Activated effector memory CD4-positive, alpha-beta T cell treated with Interleukin-2 at 50 U/mL for 16 hours (primary cell): ENCODE data around the gene POLL.

ENCODE experiments used
- DNase-seq: peaks from one replicate; pipeline ENCODE4 v3.0.0-alpha.2; 2020

Gene POLL

DNA sequence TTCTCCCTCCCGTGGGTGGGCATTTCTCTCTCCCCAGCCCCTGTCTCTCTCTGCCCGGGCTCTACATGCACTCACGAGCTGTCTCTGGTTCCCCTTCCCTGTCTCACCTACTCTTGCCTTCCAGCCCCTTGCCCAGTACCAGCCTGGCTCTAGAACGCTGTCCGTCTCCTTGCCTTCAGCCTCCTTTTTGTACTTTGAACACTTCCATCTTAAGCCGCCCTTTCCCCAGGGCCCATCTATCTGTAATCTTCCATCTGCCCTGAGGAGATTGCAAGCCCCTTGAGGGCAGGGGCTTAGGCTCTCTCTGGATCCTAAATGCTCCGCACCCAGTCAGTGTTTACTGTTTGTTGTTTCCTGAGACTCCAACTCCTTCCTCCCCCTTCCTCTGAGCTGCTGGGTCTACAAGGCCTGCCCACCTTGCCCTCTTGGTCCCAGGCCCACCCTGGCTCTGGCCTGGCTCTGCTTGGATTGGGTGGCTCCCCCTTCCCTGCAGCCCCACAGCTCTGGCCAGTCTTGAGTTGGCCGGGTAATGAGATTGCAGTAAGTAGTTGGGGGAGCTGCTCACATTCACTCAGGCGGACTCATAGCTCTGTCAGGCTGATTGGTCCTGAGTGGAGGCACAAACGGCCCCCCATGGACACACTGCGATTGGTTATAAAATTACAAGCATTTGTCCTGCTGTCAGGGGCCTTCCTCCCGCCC lies 28.3 kb downstream of the POLL start:
- DNase-seq: no peak

DNA sequence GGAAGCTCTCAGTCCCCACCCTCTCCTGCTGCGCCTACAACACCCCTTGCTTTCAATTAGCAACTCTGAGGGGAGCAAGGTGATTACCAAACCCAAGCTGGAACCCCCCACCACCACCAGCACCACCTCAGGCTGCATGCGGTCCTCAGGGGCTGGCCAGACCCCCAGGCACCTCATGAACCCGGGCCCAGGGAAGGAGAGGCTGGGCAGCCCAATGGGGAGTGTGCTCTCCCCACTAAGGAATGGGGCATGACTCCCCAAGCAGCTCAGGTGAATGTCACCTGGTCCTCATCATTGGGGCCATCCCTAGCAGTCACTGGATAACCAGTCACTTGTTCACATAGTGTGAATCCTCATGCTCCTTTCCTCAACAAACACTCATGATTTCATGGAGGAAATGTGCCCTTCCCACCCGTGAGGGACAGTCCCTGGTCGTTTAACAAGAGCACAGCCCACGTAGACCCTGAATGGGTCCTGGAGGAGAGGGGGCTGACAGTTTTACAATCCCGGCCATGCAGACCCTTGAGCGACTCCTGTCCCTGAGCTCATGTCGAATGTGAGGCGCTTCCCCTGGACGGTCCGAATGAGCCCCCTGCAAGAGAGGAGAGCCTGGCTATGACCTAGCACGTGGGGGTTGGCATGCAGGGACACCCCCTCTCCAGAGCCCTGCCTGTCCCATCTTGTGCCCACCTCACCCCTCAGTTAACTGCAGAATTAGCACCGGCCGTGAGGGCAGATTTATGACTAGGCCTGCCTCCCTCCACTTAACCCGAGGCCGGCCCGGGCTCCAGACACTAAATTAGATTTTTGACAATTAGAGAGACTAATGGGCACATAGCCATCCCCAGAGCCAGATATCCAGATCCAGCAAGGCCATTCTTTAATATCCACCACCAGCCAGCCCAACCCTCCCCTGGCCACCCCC lies 29.1 kb downstream of the POLL start:
- no peak for DNase-seq

DNA sequence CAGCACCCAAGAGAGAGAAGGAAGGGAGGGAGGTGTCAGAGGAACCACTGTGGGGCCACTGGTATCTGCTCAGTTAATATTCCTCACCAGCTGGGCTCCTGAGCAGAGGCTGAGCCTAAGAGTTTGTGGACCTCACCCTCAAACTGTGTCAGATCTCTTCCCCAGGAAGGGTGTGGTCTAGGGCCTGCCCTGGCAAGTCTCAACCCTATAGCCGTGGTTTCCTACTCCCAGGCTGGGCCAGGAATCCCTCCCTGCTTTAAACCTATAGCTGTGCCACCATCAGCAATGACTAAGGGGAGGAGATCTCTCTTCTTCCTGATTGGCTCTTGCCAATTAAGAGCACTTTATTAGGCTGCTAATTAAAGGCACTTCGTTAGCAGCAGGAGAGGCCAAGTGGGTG lies 29.9 kb downstream of the POLL start:
- no peak for DNase-seq

DNA sequence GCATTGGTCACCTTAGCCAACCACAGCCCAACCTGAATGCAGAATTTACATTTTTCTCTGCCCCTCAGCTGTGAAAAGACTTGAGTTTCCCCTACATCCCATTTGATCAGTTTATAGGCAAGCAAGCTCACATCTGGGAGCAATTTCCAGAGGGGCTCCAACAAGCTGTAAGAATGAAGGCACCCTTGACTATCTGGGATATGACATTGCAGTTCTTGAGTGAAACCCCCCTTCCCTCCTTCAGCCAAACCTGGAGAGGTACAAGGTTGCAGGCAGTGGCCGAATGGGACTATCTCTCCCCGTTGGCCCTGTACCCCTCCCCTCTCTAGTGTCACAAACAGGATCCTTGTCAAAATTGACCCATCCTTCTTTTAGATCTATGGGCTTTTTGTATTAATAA lies 30.5 kb downstream of the POLL start:
- DNase-seq: no peak

DNA sequence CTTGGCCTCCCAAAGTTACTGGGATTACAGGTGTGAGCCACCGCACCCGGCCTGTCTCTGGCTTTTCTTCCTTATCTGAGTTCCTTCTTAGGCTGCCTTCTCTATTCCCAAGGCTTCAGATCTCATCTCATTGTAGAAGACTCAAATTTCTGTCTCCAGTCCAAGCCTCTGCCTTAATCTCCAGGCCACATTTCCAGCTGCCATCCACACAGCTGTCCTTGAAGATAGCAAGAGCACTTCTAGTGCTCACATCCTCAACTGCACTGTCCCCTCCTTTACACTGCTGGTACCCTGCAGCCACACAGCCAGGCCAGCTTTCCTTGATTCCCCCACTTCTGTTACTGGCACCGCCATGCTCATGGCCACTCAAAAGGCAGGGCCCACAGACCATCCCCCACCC lies 35.6 kb downstream of the POLL start:
- no peak for DNase-seq

DNA sequence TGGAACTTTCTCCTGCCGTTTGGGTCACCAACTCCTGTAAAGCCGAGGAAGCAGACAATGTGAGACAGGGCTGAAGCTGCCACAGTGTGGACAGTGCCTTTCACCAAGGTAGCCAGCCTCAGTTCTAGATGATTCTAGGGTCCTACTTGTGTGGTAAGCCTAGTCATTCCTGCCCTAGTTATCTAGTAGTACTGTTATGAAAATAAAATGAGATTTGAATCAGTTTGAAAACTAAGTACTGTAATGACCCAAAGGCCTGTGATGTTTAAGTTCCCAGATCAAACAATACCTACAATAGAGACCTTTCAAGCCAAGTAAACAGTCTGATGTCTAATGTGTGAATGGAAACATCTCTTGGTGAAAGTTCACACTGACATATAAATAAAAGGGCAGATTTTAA lies 37.1 kb downstream of the POLL start:
- no peak for DNase-seq

DNA sequence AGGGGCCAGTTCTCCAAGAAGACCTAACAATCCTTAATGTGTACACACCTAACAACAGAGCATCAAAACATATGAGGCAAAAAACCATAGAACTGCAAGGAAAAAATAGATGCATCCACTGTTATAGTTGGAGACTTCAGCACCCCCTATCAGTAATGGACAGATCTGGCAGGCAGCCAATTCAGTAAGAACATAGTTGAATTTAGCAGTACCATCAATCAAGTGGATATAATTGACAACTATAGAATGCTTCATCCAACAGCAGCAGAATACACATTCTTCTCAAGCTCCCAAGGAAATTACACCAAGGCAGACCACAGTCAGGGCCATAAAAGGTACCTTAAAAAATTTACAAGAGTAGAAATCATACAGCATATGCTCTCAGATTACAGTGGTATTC lies 42.2 kb downstream of the POLL start:
- DNase-seq: no peak

DNA sequence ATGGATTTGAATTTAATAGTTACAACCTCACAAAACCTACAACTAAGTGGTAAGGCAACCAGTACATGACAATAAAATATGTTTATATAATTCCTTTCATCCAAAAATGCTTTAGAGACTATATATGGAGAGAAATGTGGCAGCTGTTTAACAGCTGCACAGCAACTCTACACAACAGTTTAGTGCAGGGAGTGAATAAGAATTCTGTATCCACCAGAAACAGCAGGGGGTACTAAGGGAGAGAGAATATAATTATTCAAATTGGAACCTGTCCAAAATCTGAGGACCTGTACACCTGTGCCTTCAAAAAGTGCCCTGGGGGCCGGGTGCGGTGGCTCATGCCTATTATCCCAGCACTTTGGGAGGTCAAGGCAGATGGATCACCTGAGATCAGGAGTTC lies 49.6 kb downstream of the POLL start:
- DNase-seq: no peak

DNA sequence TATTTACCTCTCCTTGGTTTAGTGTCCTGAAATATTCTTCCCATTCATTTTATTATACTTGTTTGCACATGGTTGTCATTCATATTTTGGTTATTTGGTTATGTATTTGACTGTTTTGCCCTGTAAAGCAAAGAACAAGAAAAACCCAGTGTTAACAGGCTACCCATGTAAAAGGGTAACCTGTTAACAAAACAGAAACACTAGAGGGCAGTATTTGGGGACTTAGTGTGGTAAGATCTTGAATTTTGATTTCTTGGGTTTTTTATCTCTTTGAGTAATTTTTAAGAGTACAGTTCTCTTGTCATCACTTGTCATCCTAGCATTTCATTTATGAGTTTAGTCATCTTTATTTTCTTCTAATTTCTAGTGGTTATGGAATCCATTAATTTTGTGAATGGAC lies 51.3 kb downstream of the POLL start:
- DNase-seq: no peak

DNA sequence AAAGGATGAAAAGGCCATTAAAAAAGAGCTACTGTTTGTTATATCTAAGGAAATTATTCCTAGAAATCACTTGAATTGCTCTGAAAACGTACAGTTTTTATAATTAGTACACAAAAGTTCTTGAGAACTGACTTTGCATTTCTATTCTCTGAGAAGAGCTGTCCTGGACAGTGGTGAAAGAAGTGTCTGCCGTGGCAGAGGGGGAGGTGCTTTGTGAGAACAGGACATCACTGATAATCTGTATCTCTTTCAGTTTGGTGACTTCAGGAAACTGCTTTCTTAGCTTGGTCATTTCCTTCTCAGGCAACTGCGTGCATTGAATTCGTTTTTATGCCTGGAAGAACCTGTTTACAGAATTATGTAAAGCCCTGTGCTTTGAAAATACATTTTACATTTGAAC lies 52.1 kb downstream of the POLL start:
- DNase-seq: no peak

DNA sequence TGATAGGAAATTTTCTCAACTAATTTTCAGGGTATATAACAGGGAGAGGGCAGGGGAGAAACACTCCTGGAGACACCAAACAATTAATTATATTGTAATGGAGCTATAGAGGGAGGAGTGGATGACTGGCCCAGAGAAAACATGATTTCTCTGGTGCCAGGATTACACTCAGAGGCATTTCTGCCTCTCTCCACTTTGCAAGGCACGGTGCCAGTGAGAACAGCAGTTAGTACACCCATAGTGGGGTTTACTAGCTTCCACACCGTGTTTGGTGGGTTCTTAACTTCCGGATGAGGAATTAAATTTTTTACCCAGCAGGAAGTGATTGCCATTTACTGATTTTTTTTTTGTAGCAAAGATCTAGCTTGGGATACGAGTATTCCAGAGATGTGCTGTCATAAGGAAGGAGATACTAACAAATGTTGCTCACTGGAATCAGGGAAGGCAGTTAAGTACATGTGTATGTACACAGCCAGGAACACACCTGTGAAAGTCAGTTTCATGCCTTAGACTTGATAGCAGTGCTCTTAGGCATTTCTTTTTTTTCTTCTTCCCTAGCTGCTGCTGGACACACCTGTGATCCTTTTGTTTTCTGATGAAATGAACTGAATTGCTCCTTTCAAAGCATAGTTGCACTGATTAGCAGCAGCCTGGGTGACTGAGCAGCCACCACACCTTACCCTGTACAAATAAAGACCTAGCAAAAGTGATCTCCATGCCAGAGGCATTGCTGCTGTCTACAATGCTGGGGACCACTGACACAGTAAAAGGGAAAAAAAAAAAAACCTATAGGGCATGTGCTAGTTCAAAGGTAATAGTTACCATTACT lies 58.1 kb downstream of the POLL start:
- no peak for DNase-seq

DNA sequence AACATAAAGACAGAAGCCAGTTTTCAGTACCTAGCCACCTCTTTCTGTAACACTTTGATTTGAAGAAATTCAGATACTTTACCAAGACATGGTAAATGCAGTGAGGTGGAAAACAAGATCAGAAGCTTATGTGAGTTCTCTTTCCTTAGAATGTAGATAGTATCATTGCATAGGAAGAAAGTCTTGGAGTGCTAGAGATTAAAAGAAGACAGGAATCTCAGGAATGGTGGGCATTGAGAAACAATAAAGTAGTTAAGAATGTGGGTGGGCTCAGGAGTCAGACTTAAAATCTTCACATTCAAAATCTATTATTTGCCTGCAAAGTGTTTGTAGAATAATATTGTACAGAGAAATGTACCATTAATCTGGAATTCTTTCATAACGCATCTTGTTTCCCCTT lies 58.9 kb downstream of the POLL start:
- DNase-seq: no peak
